ENCODE data around the gene MSTN.

The MSTN gene

DNA sequence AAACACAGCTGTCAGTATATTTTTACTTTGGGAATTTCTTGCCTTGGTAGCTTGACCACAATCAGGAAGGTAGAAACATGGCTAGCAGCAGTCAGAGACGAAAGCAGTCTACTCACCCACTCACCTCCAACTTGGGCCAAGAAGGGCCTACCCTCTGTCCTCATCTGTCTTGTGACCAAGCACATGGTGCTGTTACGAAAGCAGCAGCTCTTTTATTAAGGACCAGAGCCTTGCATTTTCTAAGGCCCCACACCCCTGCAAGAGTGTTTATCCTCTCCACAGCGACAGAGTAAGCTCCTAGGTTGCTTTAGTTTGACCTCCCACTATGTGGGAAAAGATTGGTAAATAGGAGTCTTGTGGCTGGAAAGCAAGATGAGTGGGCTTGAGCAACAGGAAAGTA lies 31.3 kb upstream of the MSTN start:
- DNase-seq (ENCODE audit: insufficient read length), result no peak
- FAIRE-seq, result no peak
- no peak for TF ChIP-seq TAF1 (IDR thresholded peaks at IDR 0.05; ENCODE audit: borderline replicate concordance, low read depth, low read length)
- TF ChIP-seq POLR2A (IDR thresholded peaks at IDR 0.05; ENCODE audit: low read depth, low read length), result no peak
- no peak for TF ChIP-seq POLR2AphosphoS5 (IDR thresholded peaks at IDR 0.05; ENCODE audit: low read depth, low read length)

DNA sequence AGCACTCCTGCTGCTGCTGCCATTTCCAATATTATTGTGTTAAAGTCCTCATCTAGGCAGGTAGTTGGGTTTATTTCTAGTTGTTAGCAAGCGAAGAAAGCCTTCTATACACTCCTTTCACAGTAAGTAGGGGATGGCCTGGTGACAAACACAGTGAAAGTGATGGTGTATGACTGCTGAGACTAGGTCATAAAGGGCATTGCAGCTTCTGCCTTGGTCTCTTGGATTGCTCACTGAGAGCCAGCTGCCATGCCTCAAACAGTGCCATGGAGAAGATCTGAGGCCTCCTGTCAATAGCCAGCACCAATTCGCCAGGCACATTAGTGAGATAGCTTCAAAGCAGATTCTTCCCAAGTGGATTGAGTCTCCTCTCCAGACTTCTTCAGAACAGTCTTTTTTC lies 27.6 kb upstream of the MSTN start:
- FAIRE-seq, result no peak
- no peak for DNase-seq (ENCODE audit: insufficient read length)
- TF ChIP-seq POLR2A (IDR thresholded peaks at IDR 0.05; ENCODE audit: low read depth, low read length) (no peak), POLR2AphosphoS5 (IDR thresholded peaks at IDR 0.05; ENCODE audit: low read depth, low read length) (no peak), TAF1 (IDR thresholded peaks at IDR 0.05; ENCODE audit: borderline replicate concordance, low read depth, low read length) (no peak)

DNA sequence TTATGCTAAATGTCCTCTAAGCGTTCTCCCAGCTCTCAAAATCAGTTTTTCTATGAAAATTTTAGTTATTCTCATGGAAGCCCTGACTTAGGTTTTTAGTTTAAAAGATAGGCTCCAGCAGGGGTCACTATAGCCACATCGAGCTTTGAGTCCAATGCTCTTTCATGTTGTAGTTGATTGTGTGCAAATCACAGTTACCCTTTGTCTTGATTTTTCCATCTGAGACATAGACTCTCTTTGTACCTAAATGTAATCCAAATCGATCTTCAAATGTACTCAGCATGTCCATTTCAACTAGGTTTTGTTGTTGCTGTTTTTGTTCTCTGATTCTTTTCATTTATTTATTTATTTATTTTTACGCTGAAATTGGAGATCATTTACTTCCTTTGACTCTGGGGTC lies 26.4 kb upstream of the MSTN start:
- TF ChIP-seq POLR2AphosphoS5 (IDR thresholded peaks at IDR 0.05; ENCODE audit: low read depth, low read length) (no peak), POLR2A (IDR thresholded peaks at IDR 0.05; ENCODE audit: low read depth, low read length) (no peak), TAF1 (IDR thresholded peaks at IDR 0.05; ENCODE audit: borderline replicate concordance, low read depth, low read length) (no peak)
- no peak for DNase-seq (ENCODE audit: insufficient read length)
- FAIRE-seq, result peak; percentile 86

DNA sequence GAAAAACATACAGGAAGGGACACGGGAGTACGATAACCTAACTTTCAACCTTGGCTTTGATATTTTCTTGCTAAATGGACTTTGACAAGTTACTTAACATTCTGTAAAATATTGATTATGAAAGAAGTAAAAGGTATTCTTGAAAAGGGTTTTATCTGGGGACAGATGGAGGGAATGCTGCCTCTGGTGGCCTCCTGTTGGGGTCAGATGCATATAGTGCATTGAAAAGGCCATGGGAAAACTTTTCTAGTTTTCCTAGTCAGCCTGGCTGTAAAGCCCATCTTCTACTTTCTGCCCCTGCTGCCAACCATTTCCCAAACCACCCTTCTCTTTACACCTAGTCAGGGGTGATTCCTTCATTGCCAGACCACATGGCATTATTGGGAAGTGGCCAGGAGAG lies 22.2 kb upstream of the MSTN start:
- TF ChIP-seq TAF1 (IDR thresholded peaks at IDR 0.05; ENCODE audit: borderline replicate concordance, low read depth, low read length), result no peak
- TF ChIP-seq POLR2A (IDR thresholded peaks at IDR 0.05; ENCODE audit: low read depth, low read length), result no peak
- TF ChIP-seq POLR2AphosphoS5 (IDR thresholded peaks at IDR 0.05; ENCODE audit: low read depth, low read length), result no peak
- no peak for DNase-seq (ENCODE audit: insufficient read length)
- no peak for FAIRE-seq

DNA sequence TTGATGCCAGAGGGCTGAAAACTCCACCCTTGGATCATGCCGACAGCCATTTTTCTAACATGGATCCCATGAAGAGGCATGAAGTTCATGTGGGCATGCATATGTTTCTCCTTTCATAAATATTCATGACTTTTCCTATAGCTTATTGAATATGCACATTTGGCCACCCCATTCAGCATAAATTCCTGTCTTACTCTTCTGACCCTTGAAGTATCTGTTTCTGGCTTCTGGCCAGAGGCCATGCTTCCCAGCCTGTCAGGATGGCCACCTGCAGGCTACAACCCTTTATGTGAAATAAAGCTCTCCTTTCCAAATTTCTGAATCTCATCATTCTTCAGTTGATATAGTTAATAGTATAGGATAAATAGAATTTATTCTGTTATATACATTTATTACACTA lies 19.6 kb upstream of the MSTN start:
- FAIRE-seq, result no peak
- TF ChIP-seq POLR2A (IDR thresholded peaks at IDR 0.05; ENCODE audit: low read depth, low read length) (no peak), POLR2AphosphoS5 (IDR thresholded peaks at IDR 0.05; ENCODE audit: low read depth, low read length) (no peak), TAF1 (IDR thresholded peaks at IDR 0.05; ENCODE audit: borderline replicate concordance, low read depth, low read length) (no peak)
- no peak for DNase-seq (ENCODE audit: insufficient read length)

DNA sequence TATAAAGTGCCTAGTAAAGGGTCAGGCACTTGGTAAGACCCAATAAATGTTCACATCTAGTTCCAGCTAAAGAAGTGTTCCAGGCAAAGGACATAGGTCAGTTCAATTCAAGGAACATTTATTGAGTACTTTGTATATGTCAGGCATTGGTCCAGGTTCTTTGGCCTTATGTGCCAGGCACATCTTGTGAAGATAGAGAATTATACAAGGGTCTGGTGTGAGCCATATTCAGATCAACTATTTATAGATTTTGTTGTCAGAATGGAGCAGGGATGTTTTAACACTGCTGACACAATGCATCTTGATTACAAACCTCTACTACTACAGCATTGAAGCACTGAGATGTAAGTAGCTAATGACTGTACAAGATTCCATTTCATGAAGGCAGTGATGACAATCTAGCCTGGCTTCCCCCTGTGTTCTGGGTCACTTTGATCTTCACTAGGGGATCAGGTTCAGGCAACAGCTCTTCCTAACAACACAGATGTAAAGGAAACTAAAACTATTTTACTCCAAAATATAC lies 18.1 kb upstream of the MSTN start:
- DNase-seq (ENCODE audit: insufficient read length) (no peak), FAIRE-seq (no peak)
- TF ChIP-seq POLR2AphosphoS5 (IDR thresholded peaks at IDR 0.05; ENCODE audit: low read depth, low read length) (no peak), POLR2A (IDR thresholded peaks at IDR 0.05; ENCODE audit: low read depth, low read length) (no peak), TAF1 (IDR thresholded peaks at IDR 0.05; ENCODE audit: borderline replicate concordance, low read depth, low read length) (no peak)

DNA sequence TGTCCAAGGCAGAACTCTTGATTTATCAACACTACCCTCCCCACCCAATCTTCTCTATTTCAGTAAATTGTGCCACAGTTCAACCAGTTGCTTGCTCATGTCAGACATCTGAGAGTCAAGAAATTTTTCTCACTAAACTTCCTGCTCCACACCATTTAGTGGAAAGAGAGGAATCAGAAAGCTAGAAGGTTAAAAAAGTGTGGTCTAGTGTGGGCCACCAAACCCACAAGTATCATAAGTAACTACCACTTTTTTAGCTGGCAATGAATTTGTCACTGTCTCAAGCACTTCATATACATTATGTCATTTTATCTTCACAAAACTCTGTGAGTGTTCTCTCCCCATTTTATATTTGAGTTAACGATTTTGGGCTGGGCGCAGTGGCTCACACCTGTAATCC lies 16.6 kb upstream of the MSTN start:
- FAIRE-seq, result no peak
- TF ChIP-seq TAF1 (IDR thresholded peaks at IDR 0.05; ENCODE audit: borderline replicate concordance, low read depth, low read length), result no peak
- TF ChIP-seq POLR2A (IDR thresholded peaks at IDR 0.05; ENCODE audit: low read depth, low read length), result no peak
- DNase-seq (ENCODE audit: insufficient read length), result no peak

DNA sequence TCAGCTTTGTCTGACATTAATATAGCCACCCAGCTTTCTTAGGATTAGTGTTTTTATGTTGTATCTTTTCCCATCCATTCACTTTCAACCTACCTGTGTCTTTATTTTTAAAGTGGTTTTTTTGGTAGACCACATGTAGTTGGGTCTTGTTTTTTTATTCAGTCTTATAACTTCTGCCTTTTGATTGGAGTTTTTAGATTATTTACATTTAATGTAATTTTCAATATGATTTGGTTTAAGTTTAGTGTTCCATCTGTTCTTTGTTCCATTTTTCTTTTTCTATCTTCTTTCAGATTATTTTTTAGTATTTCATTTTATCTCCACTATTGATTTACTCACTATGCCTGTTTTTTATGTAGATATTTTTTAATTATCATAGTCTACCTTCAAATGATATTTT lies 13.1 kb upstream of the MSTN start:
- TF ChIP-seq POLR2A (IDR thresholded peaks at IDR 0.05; ENCODE audit: low read depth, low read length) (no peak), TAF1 (IDR thresholded peaks at IDR 0.05; ENCODE audit: borderline replicate concordance, low read depth, low read length) (no peak), POLR2AphosphoS5 (IDR thresholded peaks at IDR 0.05; ENCODE audit: low read depth, low read length) (no peak)
- FAIRE-seq, result no peak
- no peak for DNase-seq (ENCODE audit: insufficient read length)

DNA sequence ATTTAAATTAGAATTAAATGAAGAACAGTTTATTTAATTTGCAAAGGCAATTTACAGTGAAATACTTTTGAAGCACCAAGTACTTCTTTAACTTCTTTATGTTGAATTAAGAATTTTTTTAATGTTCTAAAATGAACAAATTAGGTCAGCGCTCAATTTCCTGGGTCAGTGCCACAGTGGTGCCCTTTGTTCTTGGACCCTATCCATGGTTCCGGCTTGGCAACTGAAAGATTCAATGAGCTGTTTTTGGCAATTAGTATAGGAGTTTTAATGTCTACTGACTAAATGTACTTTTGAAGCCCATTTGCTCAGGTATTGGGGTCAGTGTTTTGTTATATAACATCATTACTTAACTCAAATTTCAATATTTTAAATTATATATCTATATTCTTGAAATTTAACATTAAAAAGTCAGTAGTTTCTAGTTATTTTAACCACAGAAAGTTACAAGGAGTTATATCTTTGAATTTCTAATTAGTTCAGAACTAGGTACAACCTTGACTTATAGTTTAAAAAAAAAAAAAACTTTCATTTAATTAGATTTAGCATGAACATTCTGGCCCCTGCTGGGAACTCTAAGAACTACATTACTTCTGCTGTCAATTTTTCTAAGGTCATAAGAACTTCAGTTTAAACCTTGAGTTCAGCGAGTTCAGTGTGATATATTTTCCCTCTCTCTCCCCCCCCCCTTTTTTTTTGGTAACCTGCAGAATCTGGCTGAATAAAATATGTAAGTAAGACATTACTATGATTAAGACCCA lies 7.6 kb upstream of the MSTN start:
- TF ChIP-seq POLR2A (IDR thresholded peaks at IDR 0.05; ENCODE audit: low read depth, low read length), result no peak
- no peak for TF ChIP-seq TAF1 (IDR thresholded peaks at IDR 0.05; ENCODE audit: borderline replicate concordance, low read depth, low read length)
- TF ChIP-seq POLR2AphosphoS5 (IDR thresholded peaks at IDR 0.05; ENCODE audit: low read depth, low read length), result no peak
- FAIRE-seq (no peak), DNase-seq (ENCODE audit: insufficient read length) (no peak)

DNA sequence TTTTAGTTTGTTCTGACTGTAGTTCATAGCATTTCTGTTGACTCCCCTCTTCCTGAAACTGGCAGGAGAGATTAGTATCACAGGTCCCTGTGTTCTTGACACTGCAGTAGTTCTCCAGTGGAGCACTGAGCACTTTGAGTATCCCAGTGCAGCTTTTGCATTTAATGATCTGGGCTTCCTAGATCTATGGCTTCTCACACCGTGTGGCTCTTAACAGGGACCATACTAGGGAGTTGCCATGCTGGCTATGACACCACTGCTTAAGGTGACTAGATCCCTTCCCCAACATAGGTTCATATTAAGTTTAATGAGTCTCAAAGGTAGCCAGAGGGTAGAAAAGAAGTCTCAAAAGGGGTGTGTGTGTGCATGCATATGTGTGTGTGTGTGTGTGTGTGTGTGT lies 6.2 kb upstream of the MSTN start:
- no peak for TF ChIP-seq POLR2AphosphoS5 (IDR thresholded peaks at IDR 0.05; ENCODE audit: low read depth, low read length)
- TF ChIP-seq POLR2A (IDR thresholded peaks at IDR 0.05; ENCODE audit: low read depth, low read length), result no peak
- TF ChIP-seq TAF1 (IDR thresholded peaks at IDR 0.05; ENCODE audit: borderline replicate concordance, low read depth, low read length), result no peak
- FAIRE-seq (no peak), DNase-seq (ENCODE audit: insufficient read length) (no peak)

DNA sequence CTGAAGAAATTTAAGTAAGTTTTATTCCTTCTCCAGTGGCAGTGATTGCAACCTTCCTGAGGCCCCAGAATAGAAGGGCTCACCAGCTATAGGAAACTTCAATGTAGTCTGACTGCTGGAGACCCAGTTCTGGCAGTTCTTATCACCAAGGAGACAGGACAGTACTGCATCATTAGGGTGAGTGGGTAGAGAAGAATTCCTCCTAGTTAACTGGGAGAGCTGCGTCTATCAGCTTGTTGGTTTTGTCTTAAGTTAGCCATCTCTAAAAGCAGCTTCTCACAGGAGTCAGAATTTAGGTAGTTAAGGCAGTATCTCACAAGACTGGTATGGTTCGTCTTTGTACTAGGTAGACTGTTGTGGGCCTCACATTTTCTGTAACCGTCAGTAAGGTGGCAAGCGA lies 3.3 kb upstream of the MSTN start:
- no peak for TF ChIP-seq TAF1 (IDR thresholded peaks at IDR 0.05; ENCODE audit: borderline replicate concordance, low read depth, low read length)
- TF ChIP-seq POLR2A (IDR thresholded peaks at IDR 0.05; ENCODE audit: low read depth, low read length), result no peak
- no peak for TF ChIP-seq POLR2AphosphoS5 (IDR thresholded peaks at IDR 0.05; ENCODE audit: low read depth, low read length)
- FAIRE-seq (no peak), DNase-seq (ENCODE audit: insufficient read length) (no peak)

DNA sequence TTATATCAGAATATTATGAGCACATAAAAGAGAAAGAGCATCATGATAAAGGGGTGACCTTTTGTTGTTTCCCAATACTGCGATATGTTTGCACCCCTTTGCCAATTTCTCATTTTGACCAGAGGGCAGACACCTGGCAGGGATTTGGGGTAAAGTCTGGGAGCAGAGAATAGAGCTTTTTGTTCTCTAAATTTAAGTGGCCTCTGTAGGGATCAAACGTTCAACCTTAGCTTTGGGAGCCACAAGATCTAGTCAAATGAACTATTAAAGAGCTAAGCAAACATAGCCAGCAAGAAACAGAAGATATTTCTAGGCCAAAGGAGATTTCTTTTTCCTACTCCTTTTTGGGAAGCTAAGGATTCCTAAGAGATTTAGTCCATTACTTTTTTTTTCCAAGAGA lies 1.1 kb upstream of the MSTN start:
- FAIRE-seq, result no peak
- DNase-seq (ENCODE audit: insufficient read length), result no peak
- no peak for TF ChIP-seq POLR2AphosphoS5 (IDR thresholded peaks at IDR 0.05; ENCODE audit: low read depth, low read length)
- TF ChIP-seq POLR2A (IDR thresholded peaks at IDR 0.05; ENCODE audit: low read depth, low read length), result no peak
- no peak for TF ChIP-seq TAF1 (IDR thresholded peaks at IDR 0.05; ENCODE audit: borderline replicate concordance, low read depth, low read length)
